NAMALWA (cell line): ENCODE data around the gene TMCC3.
"Not testable (repeated sequence)": the region's sequence is repeated elsewhere in the genome, so short reads cannot be mapped to it uniquely, and the experiment has no call there.

Experiments used
- DNase-seq: peaks from one replicate; pipeline ENCODE4 v3.0.0-alpha.2; 2015; ENCODE audit warnings: low spot score

Gene TMCC3

GRCh38 chr12:94565683-94566082 is 84.7 kb downstream of the TMCC3 start:
- DNase-seq: no peak

- DNase-seq: peak; percentile 41
Measured at GRCh38 chr12:94563286-94563685, 87.1 kb downstream of the TMCC3 start.

- peak; percentile 81 for DNase-seq
Measured at GRCh38 chr12:94561943-94562411, 88.4 kb downstream of the TMCC3 start.

GRCh38 chr12:94560431-94561221 is 89.7 kb downstream of the TMCC3 start:
- peak; percentile 77 for DNase-seq

- DNase-seq: no peak
Measured at GRCh38 chr12:94558612-94559011, 91.7 kb downstream of the TMCC3 start.

GRCh38 chr12:94557746-94558295 is 92.5 kb downstream of the TMCC3 start:
- no peak for DNase-seq

GRCh38 chr12:94555687-94556086 is 94.7 kb downstream of the TMCC3 start:
- DNase-seq: no peak

GRCh38 chr12:94553875-94554274 is 96.5 kb downstream of the TMCC3 start:
- DNase-seq: no peak

- DNase-seq: no peak
Measured at GRCh38 chr12:94553130-94553519, 97.2 kb downstream of the TMCC3 start.

GRCh38 chr12:94551810-94552209 is 98.5 kb downstream of the TMCC3 start:
- no peak for DNase-seq

- no peak for DNase-seq
Measured at GRCh38 chr12:94550964-94551363, 99.4 kb downstream of the TMCC3 start.

- DNase-seq: not testable (repeated sequence)
Measured at GRCh38 chr12:94548833-94549232, 101.5 kb downstream of the TMCC3 start.

GRCh38 chr12:94545935-94546771 is 104.2 kb downstream of the TMCC3 start:
- DNase-seq: peak; percentile 57

GRCh38 chr12:94544355-94544754 is 106.0 kb downstream of the TMCC3 start:
- DNase-seq: no peak

- DNase-seq: no peak
Measured at GRCh38 chr12:94538318-94538717, 112.0 kb downstream of the TMCC3 start.

- DNase-seq: no peak
Measured at GRCh38 chr12:94536040-94536965, 114.1 kb downstream of the TMCC3 start.

GRCh38 chr12:94535510-94535921 is 114.8 kb downstream of the TMCC3 start:
- DNase-seq: no peak

GRCh38 chr12:94534774-94535509 is 115.4 kb downstream of the TMCC3 start:
- no peak for DNase-seq

GRCh38 chr12:94534278-94534677 is 116.1 kb downstream of the TMCC3 start:
- DNase-seq: no peak

- DNase-seq: peak; percentile 87
Measured at GRCh38 chr12:94532490-94533422, 117.6 kb downstream of the TMCC3 start.
